HepG2 (cell line): ENCODE measurements around the gene FXYD4. TPM values are rescaled to one million over a fixed set of nuclear protein-coding genes. Genes with fewer than 3 reads are reported as not detected.

Source experiments
- ATF5 ChIP-seq: sonication (generic); formaldehyde crosslinking; IDR thresholded peaks from 2 replicates; pipeline ENCODE4 v1.4.0; 2020; ENCODE audit warnings: mild to moderate bottlenecking, low read depth, missing genetic modification reagents
- BORCS8-MEF2B ChIP-seq: sonication (generic); formaldehyde crosslinking; IDR thresholded peaks from 2 replicates; pipeline ENCODE4 v1.8.0; 2022; ENCODE audit warnings: mild to moderate bottlenecking, missing genetic modification reagents
- ELF3 ChIP-seq: IDR thresholded peaks from 2 replicates; pipeline ENCODE4 v1.6.1; 2016; ENCODE audit warnings: missing genetic modification reagents, missing compliant biosample characterization
- FOSL2 ChIP-seq: sonication (generic); formaldehyde crosslinking; IDR thresholded peaks from 2 replicates; pipeline ENCODE4 v1.4.0; 2020; ENCODE audit warnings: missing genetic modification reagents
- FOXO4 ChIP-seq: sonication (generic); formaldehyde crosslinking; conservative IDR thresholded peaks from 2 replicates; pipeline ENCODE4 v1.8.1; 2023; ENCODE audit warnings: missing genetic modification reagents
- IRF2 ChIP-seq: IDR thresholded peaks from 2 replicates; pipeline ENCODE4 v1.6.1; 2018; ENCODE audit warnings: missing genetic modification reagents, missing compliant biosample characterization
- KAT2B ChIP-seq: fragments of 150-350 bp; IDR thresholded peaks from 2 replicates; pipeline ENCODE4 v1.6.1; 2014; ENCODE audit warnings: low read depth, low read length, borderline replicate concordance
- POGK ChIP-seq: sonication (generic); formaldehyde crosslinking; conservative IDR thresholded peaks from 2 replicates; pipeline ENCODE4 v1.8.0; 2022; ENCODE audit warnings: mild to moderate bottlenecking, moderate library complexity, missing genetic modification reagents
- REL ChIP-seq: sonication (generic); formaldehyde crosslinking; conservative IDR thresholded peaks from 2 replicates; pipeline ENCODE4 v1.8.0; 2022; ENCODE audit warnings: mild to moderate bottlenecking, missing genetic modification reagents, moderate library complexity
- SALL2 ChIP-seq: sonication (generic); formaldehyde crosslinking; IDR thresholded peaks from 2 replicates; pipeline ENCODE4 v1.8.1; 2023; ENCODE audit warnings: mild to moderate bottlenecking, missing genetic modification reagents, inconsistent platforms
- SSRP1 ChIP-seq: IDR thresholded peaks from 2 replicates; pipeline ENCODE4 v1.6.1; 2016; ENCODE audit warnings: control low read depth
- TOE1 ChIP-seq: sonication (generic); formaldehyde crosslinking; IDR thresholded peaks from 2 replicates; pipeline ENCODE4 v1.4.0; 2020; ENCODE audit warnings: mild to moderate bottlenecking, missing genetic modification reagents
- ZFYVE20 ChIP-seq: sonication (generic); formaldehyde crosslinking; IDR thresholded peaks from 2 replicates; pipeline ENCODE4 v1.8.0; 2023; ENCODE audit warnings: low read depth, mild to moderate bottlenecking, moderate library complexity, missing genetic modification reagents, borderline replicate concordance
- ZNF451 ChIP-seq: sonication (generic); formaldehyde crosslinking; IDR thresholded peaks from 2 replicates; pipeline ENCODE4 v1.5.0; 2020; ENCODE audit warnings: mild to moderate bottlenecking, missing genetic modification reagents
- ZNF850 ChIP-seq: sonication (generic); formaldehyde crosslinking; conservative IDR thresholded peaks from 2 replicates; pipeline ENCODE4 v1.9.0; 2021; ENCODE audit warnings: mild to moderate bottlenecking, missing genetic modification reagents
- polyA plus RNA-seq, 8 experiments: library from polyadenylated mRNA; depleted of rRNA in 3 of 8; stranded (reverse) in 7 of 8; unstranded in 1 of 8; fragments of >200 nt; fragmentation: Illumina TruSeq in 4 of 8; extraction: Trizol in 4 of 8; gene quantifications; 2 replicates each; pipeline versions ENCODE4 v1.2.1 to v1.2.3, GENCODE V29; 2011 to 2016; ENCODE audit warnings: low read depth in 4 of 8, missing spikeins in 1 of 8, mixed read lengths in 1 of 8; ENCODE audit not compliant: insufficient read depth in 1 of 8
- total RNA-seq, 5 experiments: library from RNA; depleted of rRNA; stranded (reverse); fragments of >200 nt; fragmentation: Illumina TruSeq; extraction: Trizol; gene quantifications; 2 replicates each; pipeline ENCODE4 v1.2.3, GENCODE V29; 2016; ENCODE audit warnings: low read depth in 1 of 5
- TF ChIP-seq, protein P1 (sequence below): IDR thresholded peaks from 2 replicates; pipeline ENCODE4 v1.6.1; 2016; ENCODE audit warnings: low read depth, missing genetic modification reagents, missing compliant biosample characterization
- TF ChIP-seq, protein P2 (sequence below): sonication (generic); formaldehyde crosslinking; IDR thresholded peaks from 2 replicates; pipeline ENCODE4 v1.8.0; 2022; ENCODE audit warnings: missing genetic modification reagents, mild to moderate bottlenecking, inconsistent platforms, borderline replicate concordance

Gene FXYD4
- total and polyA plus RNA-seq, 2 of the 13 experiments (the other 11 are each of a cell fraction or from before 2014, with no cell fraction given): not detected

DNA sequence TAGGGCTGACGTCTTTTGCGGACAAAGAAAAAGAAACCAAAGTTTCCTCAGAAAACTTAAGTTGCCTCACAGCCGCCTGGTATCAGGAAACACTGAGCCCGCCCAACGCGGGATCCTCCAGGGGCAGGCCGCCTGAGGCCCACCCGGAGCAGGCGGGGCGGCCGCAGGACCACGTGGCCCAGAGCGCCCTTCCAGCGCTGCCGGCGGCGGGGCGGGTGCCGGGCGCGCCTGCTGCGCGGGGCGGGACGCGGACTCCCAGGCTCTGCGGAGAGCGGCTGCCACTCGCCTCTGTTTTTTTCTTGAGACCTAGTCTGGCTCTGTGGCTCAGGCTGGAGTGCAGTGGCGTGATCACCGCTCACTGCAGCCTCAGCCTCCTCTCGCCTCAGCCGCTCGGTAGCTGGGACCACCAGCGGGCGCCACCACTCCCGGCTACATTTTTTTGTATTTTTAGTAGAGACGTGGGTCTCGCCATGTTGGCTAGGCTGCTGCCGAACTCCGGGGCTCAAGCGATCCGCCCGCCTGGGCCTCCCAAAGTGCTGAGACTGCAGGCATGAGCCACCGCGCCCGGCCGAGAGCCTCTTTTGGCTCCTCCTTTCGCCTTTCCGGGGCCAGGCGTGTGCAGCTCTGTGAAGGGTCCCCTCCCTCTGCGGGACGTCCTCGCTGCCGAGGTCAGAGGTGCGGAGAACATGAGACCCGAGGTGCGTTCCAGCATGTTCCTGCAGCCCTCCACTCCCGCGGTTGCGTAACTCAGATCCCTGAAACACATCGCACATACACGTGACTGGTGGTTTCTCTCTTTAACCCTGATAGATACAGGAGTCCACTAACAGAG is 49.1 kb downstream of the FXYD4 start (continued):
- 0 out of 2 replicates have a peak, but pooled peaks have one; percentile 77 for TF ChIP-seq ZFYVE20 (CRISPR knock-in tag)
- no peak for TF ChIP-seq ZNF850 (CRISPR knock-in tag)
- TF ChIP-seq FOXO4 (CRISPR knock-in tag): peak; percentile 97; the same call in 1 of the 2 replicates
- TF ChIP-seq, protein P1, sequence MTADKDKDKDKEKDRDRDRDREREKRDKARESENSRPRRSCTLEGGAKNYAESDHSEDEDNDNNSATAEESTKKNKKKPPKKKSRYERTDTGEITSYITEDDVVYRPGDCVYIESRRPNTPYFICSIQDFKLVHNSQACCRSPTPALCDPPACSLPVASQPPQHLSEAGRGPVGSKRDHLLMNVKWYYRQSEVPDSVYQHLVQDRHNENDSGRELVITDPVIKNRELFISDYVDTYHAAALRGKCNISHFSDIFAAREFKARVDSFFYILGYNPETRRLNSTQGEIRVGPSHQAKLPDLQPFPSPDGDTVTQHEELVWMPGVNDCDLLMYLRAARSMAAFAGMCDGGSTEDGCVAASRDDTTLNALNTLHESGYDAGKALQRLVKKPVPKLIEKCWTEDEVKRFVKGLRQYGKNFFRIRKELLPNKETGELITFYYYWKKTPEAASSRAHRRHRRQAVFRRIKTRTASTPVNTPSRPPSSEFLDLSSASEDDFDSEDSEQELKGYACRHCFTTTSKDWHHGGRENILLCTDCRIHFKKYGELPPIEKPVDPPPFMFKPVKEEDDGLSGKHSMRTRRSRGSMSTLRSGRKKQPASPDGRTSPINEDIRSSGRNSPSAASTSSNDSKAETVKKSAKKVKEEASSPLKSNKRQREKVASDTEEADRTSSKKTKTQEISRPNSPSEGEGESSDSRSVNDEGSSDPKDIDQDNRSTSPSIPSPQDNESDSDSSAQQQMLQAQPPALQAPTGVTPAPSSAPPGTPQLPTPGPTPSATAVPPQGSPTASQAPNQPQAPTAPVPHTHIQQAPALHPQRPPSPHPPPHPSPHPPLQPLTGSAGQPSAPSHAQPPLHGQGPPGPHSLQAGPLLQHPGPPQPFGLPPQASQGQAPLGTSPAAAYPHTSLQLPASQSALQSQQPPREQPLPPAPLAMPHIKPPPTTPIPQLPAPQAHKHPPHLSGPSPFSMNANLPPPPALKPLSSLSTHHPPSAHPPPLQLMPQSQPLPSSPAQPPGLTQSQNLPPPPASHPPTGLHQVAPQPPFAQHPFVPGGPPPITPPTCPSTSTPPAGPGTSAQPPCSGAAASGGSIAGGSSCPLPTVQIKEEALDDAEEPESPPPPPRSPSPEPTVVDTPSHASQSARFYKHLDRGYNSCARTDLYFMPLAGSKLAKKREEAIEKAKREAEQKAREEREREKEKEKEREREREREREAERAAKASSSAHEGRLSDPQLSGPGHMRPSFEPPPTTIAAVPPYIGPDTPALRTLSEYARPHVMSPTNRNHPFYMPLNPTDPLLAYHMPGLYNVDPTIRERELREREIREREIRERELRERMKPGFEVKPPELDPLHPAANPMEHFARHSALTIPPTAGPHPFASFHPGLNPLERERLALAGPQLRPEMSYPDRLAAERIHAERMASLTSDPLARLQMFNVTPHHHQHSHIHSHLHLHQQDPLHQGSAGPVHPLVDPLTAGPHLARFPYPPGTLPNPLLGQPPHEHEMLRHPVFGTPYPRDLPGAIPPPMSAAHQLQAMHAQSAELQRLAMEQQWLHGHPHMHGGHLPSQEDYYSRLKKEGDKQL (CRISPR knock-in tag): peak; percentile 84; the same call in 1 of the 2 replicates
- TF ChIP-seq KAT2B: no peak
- peak; percentile 97 for TF ChIP-seq IRF2 (CRISPR knock-in tag)
- TF ChIP-seq SSRP1 (CRISPR knock-in tag): peak; percentile 83
- TF ChIP-seq ELF3 (CRISPR knock-in tag): peak; percentile 94
- TF ChIP-seq POGK: peak; percentile 98
- TF ChIP-seq, protein P2, sequence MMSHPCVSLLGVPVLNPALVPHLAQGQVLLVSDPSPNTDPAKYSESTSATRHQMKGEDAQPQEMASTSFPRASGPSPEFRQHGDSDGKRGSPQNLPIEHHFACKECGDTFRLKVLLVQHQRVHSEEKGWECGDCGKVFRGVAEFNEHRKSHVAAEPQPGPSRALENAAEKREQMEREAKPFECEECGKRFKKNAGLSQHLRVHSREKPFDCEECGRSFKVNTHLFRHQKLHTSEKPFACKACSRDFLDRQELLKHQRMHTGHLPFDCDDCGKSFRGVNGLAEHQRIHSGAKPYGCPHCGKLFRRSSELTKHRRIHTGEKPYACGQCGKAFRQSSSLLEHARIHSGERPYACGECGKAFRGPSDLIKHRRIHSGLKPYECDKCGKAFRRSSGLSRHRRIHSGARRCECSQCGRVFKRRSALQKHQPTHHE (CRISPR knock-in tag): peak; percentile 97; the same call in 1 of the 2 replicates
- peak; percentile 76; the same call in 1 of the 2 replicates for TF ChIP-seq ZNF451 (CRISPR knock-in tag)
- TF ChIP-seq FOSL2: peak; percentile 87
- peak; percentile 98 for TF ChIP-seq ATF5 (CRISPR knock-in tag)
- TF ChIP-seq BORCS8-MEF2B (CRISPR knock-in tag): peak; percentile 98
- peak; percentile 97 for TF ChIP-seq SALL2 (CRISPR knock-in tag)
- TF ChIP-seq REL (CRISPR knock-in tag): peak; percentile 65
- TF ChIP-seq TOE1 (CRISPR knock-in tag): peak; percentile 69; the same call in 1 of the 2 replicates
